Putamen (tissue), 1 donor: Measurements from ENCODE around the gene SSNA1.

ENCODE experiments used
- DNase-seq: peaks from one replicate; pipeline ENCODE4 v3.0.0-alpha.2; 2016; ENCODE audit warnings: low spot score

SSNA1 gene

GRCh38 chr9:137152844-137153405 lies 35.6 kb upstream of the SSNA1 start:
- no peak for DNase-seq

DNA sequence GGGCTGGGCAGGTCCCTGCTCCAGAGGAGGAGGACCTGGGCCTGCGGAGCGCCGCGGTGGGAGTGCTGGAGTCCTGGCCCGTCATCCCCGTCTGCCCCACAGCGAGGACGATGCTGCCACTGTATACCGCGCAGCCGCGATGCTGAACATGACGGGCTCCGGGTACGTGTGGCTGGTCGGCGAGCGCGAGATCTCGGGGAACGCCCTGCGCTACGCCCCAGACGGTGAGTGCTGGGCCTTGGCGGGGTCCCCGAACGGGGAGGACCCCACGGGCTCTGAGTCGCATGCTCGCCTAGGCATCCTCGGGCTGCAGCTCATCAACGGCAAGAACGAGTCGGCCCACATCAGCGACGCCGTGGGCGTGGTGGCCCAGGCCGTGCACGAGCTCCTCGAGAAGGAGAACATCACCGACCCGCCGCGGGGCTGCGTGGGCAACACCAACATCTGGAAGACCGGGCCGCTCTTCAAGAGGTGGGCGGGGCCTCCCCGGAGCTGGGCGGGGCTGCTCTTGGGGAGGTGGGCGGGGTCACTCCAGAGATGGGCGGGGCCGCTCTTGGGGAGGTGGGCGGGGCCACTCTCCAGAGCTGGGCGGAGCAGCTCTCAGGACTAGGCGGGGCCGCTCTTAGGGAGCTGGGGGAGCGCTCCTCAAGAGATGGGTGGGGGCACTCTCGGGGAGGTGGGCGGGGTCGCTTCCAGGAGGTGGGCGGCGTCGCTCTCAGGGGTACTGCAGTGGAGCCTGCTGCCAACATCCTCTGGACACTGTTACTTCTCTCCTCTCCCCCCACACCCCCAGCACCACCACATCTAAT lies 31.7 kb upstream of the SSNA1 start:
- DNase-seq = no peak

DNA sequence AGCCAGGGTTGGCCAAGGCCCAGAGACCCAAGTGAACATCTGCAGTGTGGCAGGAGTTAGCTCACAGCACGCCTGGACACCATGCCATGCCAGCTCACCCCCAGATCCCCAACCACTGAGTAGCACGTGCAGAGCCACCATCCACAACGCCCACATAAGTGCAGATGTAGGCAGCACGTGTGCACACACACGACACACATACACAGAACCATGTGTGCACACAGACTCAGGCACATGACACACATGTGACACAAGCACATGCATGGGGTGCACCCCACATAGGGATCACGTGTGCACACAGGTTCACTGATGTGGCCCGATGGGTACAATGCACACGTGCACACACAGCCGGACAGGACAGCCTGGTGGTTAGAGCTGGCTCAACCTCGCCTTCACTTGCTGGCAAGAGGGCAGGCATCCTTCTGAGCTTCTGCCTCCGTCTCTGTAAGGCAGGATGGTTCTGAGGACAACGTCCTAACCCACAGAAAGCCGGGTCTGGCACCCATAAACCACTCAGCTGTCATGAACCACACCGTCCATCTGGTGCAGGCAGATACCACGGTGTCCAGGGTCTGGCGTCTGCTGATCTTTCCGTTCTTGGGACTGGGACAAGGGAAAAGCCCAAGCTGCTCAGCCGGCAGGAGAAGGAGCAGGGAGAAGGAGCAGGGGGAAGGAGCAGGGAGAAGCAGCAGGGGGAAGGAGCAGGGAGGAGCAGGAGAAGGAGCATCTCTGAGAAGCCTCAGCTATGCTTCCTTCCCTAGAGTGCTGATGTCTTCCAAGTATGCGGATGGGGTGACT lies 30.7 kb upstream of the SSNA1 start:
- DNase-seq = no peak

DNA sequence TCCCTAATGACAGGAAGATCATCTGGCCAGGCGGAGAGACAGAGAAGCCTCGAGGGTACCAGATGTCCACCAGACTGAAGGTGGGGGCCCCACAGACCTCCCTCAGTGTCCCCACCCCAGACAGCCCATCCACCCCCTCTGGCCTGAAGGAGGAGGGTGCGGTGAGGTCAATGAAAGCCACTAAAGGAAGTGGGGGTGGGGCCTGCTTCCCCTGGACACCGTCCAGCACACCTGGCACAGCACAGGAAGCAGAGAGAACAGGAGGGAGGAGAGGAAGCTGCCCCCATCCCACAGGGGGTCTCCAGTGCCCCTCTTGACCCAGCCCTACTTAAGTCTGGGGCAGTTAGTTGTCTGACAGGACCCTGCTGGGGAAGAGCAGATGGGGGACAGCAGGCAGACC lies 29.9 kb upstream of the SSNA1 start:
- DNase-seq = no peak

DNA sequence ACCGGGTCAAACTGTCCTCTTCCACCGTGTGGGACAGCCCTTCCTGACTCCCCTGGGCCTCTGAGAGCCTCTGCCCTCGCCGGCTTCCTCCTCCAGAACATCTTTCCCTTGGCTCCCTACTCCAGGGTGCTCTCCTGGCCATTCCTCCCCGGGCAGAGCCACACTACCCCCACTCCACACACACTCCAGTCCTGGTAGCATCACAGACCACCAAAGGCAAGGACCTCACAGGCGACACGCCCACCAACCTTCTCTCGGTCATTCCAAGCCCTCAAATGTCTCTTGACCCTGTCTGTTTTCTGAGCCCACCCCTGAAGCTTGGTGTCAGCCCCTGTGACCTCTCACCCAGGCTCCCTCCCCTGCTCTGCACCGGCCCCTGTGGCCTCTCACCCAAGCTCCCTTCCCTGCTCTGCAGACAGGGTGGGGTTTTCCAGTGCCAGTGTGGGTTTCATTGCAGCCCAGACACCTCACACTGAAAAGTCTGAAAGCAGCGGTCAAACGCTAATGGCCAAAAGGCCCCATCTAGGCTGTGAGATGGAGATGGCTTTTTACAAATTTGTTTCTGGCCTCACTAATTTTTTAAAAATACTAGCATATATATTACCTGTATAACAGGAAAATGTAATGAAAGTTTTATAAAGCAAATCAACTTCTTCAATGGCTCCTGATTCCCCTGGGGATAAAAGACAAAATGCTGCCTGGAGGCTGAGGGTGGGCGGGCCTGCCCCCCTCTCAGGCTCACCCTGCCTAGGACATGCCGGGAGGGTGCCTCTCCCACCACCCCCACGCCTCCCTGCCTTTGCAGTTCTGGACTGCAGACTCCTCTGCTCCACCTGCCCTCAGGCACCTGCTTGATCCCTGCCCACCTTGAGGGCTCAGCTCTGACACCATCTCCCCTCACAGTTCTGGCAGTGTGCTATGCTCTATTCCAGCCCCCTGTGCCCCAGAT lies 29.1 kb upstream of the SSNA1 start:
- DNase-seq = no peak

DNA sequence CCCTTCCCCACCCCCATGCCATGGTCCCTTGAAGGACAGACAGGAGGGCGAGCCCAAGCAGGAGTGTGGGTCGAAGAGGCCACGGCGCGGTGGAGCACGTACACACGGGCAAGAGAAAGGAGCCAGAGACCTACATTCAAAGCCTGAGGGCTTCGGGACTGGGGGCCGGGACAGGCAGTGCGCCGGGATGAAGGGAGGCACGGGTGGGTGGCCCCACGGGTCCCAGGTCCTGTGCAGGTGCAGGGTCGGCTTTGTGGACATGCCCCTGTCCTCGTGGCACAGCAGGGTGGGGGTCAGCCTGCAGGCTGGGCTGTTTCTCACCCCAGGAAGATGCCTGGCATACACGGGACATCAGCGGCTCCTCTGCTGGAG lies 28.4 kb upstream of the SSNA1 start:
- DNase-seq = no peak

DNA sequence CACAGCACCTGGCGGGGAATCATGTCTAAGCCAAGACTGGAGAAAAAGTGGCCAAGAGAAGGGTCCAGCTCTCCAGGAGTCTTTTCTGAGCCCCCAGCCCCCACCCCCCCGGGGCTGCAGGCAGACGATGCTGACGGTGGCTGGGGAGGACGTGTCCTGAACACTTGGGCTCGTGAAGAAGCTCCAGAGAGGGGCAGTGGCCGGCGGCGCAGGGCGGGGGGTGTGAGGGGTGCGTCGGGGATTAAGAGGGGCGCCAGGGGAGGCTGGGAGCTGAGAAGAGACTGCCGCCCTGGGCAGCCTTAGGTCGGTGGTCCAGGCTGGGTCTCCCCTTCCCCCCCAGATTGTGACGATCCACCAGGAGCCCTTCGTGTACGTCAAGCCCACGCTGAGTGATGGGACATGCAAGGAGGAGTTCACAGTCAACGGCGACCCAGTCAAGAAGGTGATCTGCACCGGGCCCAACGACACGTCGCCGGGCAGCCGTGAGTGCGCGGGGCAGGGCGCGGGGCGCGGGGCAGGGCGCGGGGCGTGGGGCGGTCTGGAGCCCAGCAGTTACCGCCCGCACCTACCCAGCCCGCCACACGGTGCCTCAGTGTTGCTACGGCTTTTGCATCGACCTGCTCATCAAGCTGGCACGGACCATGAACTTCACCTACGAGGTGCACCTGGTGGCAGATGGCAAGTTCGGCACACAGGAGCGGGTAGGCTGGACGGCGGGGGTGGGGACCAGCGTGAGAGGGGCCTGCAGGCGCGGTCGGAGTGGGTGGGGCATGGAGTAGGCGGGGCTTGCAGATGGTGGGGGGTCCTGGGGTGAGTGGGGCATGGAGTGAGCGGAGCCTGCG lies 27.5 kb upstream of the SSNA1 start:
- no peak for DNase-seq

DNA sequence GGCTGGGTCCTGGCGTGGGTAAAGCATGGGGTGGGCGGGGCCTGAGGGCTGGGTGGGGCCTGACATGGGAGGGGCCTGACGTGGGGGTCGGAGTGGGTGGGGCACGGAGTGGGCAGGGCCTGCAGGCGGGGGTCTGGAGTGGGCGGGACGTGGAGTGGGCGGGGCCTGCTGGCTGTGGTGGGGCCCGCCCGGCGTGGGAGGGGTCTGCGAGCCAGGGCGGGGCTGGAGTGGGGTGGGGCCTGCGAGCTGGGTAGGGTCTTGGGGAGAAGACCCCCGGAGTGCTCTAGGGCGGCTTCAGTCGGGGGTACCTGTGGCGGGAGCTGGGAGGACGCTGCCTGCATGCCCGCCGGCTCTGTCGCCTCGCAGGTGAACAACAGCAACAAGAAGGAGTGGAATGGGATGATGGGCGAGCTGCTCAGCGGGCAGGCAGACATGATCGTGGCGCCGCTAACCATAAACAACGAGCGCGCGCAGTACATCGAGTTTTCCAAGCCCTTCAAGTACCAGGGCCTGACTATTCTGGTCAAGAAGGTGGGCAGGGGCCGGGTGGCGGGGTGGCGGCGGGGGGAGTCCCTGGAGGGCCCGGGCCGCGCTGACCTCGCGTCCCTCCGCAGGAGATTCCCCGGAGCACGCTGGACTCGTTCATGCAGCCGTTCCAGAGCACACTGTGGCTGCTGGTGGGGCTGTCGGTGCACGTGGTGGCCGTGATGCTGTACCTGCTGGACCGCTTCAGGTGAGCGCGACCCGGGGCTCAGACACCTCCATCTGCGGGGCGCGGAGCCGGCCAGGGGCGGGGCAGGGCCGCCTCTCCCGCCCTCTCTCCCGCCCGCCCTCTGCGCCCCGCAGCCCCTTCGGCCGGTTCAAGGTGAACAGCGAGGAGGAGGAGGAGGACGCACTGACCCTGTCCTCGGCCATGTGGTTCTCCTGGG lies 26.7 kb upstream of the SSNA1 start:
- no peak for DNase-seq

GRCh38 chr9:137162505-137163364 lies 25.7 kb upstream of the SSNA1 start:
- no peak for DNase-seq

GRCh38 chr9:137163365-137163715 lies 25.1 kb upstream of the SSNA1 start:
- no peak for DNase-seq

DNA sequence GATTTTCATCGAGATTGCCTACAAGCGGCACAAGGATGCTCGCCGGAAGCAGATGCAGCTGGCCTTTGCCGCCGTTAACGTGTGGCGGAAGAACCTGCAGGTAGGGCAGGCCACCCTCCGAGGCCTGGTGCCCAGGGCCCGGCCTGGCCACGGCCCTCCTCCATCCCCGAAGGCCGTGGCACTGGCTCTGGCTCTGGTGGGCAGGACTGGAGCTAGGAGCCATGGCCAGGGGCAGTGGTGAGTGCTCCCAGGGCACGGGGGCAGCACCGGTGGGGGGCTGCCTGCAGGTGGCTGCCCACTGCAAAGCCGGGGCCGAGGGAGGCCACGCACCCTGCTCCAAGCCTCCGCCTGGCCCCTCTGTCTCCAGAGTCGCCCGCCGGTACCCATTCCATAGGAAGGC lies 24.7 kb upstream of the SSNA1 start:
- DNase-seq = no peak

- no peak for DNase-seq
Observed at GRCh38 chr9:137164370-137165249, 23.9 kb upstream of the SSNA1 start.

DNA sequence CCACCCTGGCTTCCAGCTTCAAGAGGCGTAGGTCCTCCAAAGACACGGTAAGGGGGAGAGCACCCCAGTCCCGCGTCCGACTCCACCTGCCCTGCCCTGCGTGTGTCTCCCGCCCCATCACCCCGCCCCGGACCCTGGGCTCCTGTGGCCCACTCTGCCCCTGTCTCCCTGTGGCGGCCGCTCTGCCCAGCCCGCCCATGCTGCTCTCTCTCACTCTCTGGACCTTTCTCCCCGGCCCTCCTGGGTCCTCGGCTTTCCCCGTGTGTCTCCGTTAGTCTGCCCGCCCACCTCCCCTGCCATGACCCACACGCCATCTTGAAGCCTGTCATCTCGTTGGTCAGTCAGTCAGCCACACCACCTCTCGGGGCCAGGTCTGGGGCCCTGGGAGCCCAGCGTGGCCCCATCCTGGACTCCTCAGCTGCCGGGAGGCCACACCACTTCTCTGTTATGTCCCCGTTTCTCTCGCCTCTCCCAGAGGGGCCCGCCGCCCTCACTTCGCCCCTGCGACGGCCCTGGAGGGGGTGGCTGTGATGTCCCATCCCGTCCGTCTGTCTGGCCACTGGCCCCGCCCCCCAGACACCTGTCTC lies 23.1 kb upstream of the SSNA1 start:
- no peak for DNase-seq

- DNase-seq = no peak
Observed at GRCh38 chr9:137166380-137167229, 21.9 kb upstream of the SSNA1 start.

DNA sequence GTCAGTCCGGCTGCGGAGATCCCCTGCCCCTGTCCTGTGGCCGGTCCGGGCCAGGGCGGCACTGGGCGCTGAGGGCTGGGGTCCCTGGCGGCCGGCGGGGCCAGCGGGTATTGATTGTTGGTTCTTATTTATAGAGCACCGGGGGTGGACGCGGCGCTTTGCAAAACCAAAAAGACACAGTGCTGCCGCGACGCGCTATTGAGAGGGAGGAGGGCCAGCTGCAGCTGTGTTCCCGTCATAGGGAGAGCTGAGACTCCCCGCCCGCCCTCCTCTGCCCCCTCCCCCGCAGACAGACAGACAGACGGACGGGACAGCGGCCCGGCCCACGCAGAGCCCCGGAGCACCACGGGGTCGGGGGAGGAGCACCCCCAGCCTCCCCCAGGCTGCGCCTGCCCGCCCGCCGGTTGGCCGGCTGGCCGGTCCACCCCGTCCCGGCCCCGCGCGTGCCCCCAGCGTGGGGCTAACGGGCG lies 21.2 kb upstream of the SSNA1 start:
- DNase-seq = no peak

GRCh38 chr9:137167747-137168572 lies 20.5 kb upstream of the SSNA1 start:
- no peak for DNase-seq
